ENCODE results near the gene ARPC1A.
"Not testable (repeated sequence)": the region's sequence is repeated elsewhere in the genome, so short reads cannot be mapped to it uniquely, and the experiment has no call there.

The ARPC1A gene

DNA sequence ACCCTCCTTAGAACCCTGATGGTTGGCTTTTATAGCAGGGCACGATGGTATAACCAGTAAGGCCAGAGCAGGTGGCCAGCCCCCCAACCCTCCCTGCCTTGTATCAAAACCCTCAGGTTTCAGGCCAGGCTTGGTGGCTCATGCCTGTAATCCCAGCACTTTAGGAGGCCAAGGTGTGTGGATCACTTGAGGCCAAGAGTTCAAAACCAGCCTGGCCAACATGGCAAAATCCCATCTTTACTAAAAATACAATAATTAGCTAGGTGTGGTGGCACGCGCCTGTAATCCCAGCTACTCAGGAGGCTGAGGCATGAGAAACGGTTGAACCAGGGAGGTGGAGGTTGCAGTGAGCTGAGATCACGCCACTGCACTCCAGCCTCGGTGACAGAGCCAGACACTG is 3.0 kb upstream of the ARPC1A start:
- DNase-seq (ENCODE audit: low read depth) = not testable (repeated sequence)

- no peak for DNase-seq (ENCODE audit: low read depth)
Measured at GRCh38 chr7:99324559-99324958, 1.1 kb upstream of the ARPC1A start.

- no peak for DNase-seq (ENCODE audit: low read depth)
Measured at GRCh38 chr7:99325001-99325493, 651 bp upstream of the ARPC1A start.

- DNase-seq (ENCODE audit: low read depth) = no peak
Measured at GRCh38 chr7:99326408-99326782, 697 bp downstream of the ARPC1A start.

GRCh38 chr7:99330314-99330961 is 4.7 kb downstream of the ARPC1A start:
- peak; percentile 62 for DNase-seq (ENCODE audit: low read depth)

DNA sequence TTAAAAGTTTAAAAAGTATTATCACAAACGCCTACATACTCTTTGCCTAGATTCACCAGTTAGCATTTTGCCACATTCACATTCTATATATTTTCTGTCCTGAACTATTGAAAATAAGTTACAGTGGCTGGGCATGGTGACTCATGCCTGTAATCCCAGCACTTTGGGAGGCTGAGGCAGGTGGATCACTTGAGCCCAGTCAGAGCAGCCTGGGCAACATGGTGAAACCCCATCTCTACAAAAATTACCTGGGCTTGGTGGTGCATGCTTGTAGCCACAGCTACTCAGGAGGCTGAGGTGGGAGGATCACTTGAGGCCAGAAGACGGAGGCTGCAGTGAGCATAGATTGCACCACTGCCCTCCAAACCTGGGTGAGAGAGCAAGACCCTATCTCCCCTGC is 5.3 kb downstream of the ARPC1A start:
- DNase-seq (ENCODE audit: low read depth) = no peak

- no peak for DNase-seq (ENCODE audit: low read depth)
Measured at GRCh38 chr7:99339595-99339994, 13.9 kb downstream of the ARPC1A start.

GRCh38 chr7:99340659-99341058 is 15.0 kb downstream of the ARPC1A start:
- DNase-seq (ENCODE audit: low read depth) = no peak

GRCh38 chr7:99344061-99344647 is 18.5 kb downstream of the ARPC1A start:
- no peak for DNase-seq (ENCODE audit: low read depth)

DNA sequence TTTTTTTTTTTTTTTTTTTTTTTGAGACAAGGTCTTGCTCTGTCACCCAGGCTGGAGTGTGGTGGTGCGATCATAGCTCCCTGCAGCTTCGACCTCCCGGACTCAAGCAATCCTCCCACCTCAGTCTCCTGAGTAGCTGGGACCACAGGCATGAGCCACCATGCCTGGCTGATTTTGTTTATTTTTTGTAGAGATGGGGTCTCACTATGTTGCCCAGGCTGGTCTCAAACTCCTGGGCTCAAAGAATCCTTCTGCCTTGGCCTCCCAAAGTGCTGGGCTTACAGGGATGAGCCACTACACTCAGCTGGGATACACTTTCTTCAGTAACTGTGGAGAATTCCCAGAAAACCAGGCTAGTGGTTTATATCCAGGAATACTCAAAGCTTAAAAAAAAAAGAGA is 24.9 kb downstream of the ARPC1A start:
- not testable (repeated sequence) for DNase-seq (ENCODE audit: low read depth)

- no peak for DNase-seq (ENCODE audit: low read depth)
Measured at GRCh38 chr7:99352247-99352646, 26.5 kb downstream of the ARPC1A start.

GRCh38 chr7:99355098-99355497 is 29.4 kb downstream of the ARPC1A start:
- no peak for DNase-seq (ENCODE audit: low read depth)

- DNase-seq (ENCODE audit: low read depth) = no peak
Measured at GRCh38 chr7:99357701-99358490, 32.2 kb downstream of the ARPC1A start.

DNA sequence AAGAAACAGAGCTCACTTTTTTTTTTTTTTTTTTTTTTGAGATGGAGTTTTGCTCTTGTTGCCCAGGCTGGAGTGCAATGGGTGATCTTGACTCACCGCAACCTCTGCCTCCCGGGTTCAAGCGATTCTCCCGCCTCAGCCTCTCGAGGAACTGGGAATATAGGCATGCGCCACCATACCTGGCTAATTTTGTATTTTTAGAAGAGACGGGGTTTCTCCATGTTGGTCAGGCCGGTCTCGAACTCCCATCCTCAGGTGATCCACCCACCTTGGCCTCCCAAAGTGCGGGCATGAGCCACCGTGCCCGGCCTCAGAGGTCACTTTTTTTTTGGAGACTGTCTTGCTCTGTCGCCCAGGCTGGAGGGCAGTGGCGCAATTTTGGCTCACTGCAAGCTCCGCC is 32.8 kb downstream of the ARPC1A start:
- not testable (repeated sequence) for DNase-seq (ENCODE audit: low read depth)

GRCh38 chr7:99359465-99360154 is 33.9 kb downstream of the ARPC1A start:
- no peak for DNase-seq (ENCODE audit: low read depth)

- peak; percentile 85 for DNase-seq (ENCODE audit: low read depth)
Measured at GRCh38 chr7:99362801-99363200, 37.1 kb downstream of the ARPC1A start.

GRCh38 chr7:99363286-99363685 is 37.6 kb downstream of the ARPC1A start:
- no peak for DNase-seq (ENCODE audit: low read depth)

GRCh38 chr7:99365318-99366141 is 39.8 kb downstream of the ARPC1A start:
- DNase-seq (ENCODE audit: low read depth) = no peak

- DNase-seq (ENCODE audit: low read depth) = no peak
Measured at GRCh38 chr7:99366646-99367045, 40.9 kb downstream of the ARPC1A start.

- DNase-seq (ENCODE audit: low read depth) = no peak
Measured at GRCh38 chr7:99368750-99369389, 43.2 kb downstream of the ARPC1A start.

DNA sequence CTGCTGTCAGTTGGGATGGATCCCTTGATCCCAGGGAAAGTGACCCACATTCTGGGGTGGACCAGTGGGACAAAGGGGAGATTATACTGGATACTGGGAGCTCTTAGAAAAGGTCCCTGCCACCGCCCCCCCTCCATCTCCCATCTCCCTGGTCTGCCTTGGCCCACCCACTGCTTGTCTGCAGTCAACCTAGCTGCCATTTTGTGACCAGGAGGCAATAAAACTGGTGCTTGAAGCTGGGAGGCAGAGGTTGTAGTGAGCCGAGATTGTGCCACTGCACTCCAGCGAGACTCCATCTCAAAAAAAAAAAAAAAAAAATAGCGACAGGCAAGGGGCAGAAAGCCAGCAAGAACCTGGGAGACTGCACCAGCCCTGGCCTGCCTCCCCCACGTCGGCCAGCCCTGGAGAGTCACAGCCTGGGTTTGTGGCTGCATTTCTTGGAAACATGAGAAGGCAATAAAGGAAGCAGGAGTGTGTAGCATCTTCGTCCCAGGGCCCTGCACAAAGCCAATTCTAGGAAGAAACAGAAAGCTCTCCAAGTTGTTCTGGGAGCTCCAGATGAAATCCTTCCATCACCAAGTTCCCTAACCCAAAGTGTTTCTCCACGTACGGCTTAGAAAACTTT is 44.2 kb downstream of the ARPC1A start:
- no peak for DNase-seq (ENCODE audit: low read depth)

Measured in GM04503 (cell line).